Left lung (tissue), 10 donors: ENCODE measurements around the gene FAM193A. TPM values are rescaled to one million over a fixed set of nuclear protein-coding genes. Genes with fewer than 3 reads are reported as not detected.

ENCODE experiments used
- ATAC-seq: fragments of 200-7000 bp; cut with Tn5 transposase; one replicate; pipeline ENCODE4 v1.9.1; 2020; ENCODE audit warnings: moderate library complexity
- DNase-seq, 4 donors: peaks; one replicate each; pipeline ENCODE4 v3.0.0-alpha.2; 2013 to 2020
- H3K27ac ChIP-seq, 2 donors: fragments of 200-600 bp; sonication (generic) in 1 of 2; one replicate each; pipeline versions ENCODE4 v1.5.0 to v1.8.0; 2020 to 2021
- H3K27me3 ChIP-seq, 2 donors: fragments of 200-600 bp; sonication (generic) in 1 of 2; one replicate each; pipeline versions ENCODE4 v1.5.0 to v1.8.0; 2020 to 2021
- H3K36me3 ChIP-seq, 2 donors: fragments of 200-600 bp; sonication (generic) in 1 of 2; one replicate each; pipeline versions ENCODE4 v1.5.0 to v1.8.0; 2020 to 2021
- H3K4me1 ChIP-seq, 2 donors: fragments of 200-600 bp; one replicate each; pipeline ENCODE4 v1.8.0; 2021
- H3K4me3 ChIP-seq, 2 donors: fragments of 200-600 bp; sonication (generic) in 1 of 2; one replicate each; pipeline versions ENCODE4 v1.5.0 to v1.8.0; 2020 to 2021; ENCODE audit warnings: mild to moderate bottlenecking in 1 of 2
- H3K9me3 ChIP-seq, 2 donors: fragments of 200-600 bp; sonication (generic) in 1 of 2; one replicate each; pipeline versions ENCODE4 v1.5.0 to v1.8.0; 2020 to 2021
- CTCF ChIP-seq, 2 donors: fragments of 200-600 bp; sonication (generic) in 1 of 2; IDR thresholded peaks; one replicate each; pipeline versions ENCODE4 v1.5.0 to v1.8.0; 2021; ENCODE audit warnings: antibody characterized with exemption in 2 of 2
- intact Hi-C, 2 donors: fragments of 100-400 bp; cut with DNase I; formaldehyde crosslinking; loops; one replicate each; pipeline versions ENCODE4 v1.11.2 to v1.14.2; 2022
- polyA plus RNA-seq, 6 donors: library from polyadenylated mRNA; unstranded; fragments of 120-200 nt; gene quantifications; one replicate each; pipeline ENCODE4 v1.2.1, GENCODE V29; 2013; ENCODE audit not compliant: insufficient read length in 6 of 6
- total RNA-seq, 2 donors: library from RNA; stranded (reverse); fragmentation: NEBNext Ultra II Directional; extraction: Animal tissue kit (Norgen Biotek cat#: 25700); gene quantifications; one replicate each; pipeline ENCODE4 v1.2.1, GENCODE V29; 2021
- donor health status: DM: no; HTN: yes; CAD: no.
- donor health status: DM: no; HTN: no; CAD: no.

The FAM193A gene
- total and polyA plus RNA-seq, 8 donors: 22.3 to 35.9 (median 30.6) TPM

GRCh38 chr4:2598511-2599303, 62.3 kb downstream of the FAM193A start:
- intact Hi-C loops: no loop called here
- peak; percentile 71 for ATAC-seq
- Histone ChIP-seq H3K4me1 (peaks cover 11 to 38% of the 10 kb centered on the region in 2 donors), H3K36me3 (peaks cover 0 to 25% of the 10 kb centered on the region in 2 donors), H3K27ac (peak overlapping the region in 1 of 2 donors; percentile 45), H3K27me3 (no peaks in the 10 kb centered on the region), H3K9me3 (no peaks in the 10 kb centered on the region), H3K4me3 (no peak overlapping the region)
- TF ChIP-seq CTCF (IDR thresholded peaks at IDR 0.05): no peak
- DNase-seq: peak in 1 of 4 donors; percentile 41

- intact Hi-C loops: no loop called here
- H3K27ac ChIP-seq: peak overlapping the region in 1 of 2 donors; percentile 45
These were observed 62.8 kb downstream of the FAM193A start for GRCh38 chr4:2599304-2599654.

GRCh38 chr4:2600878-2601277, 64.4 kb downstream of the FAM193A start:
- ATAC-seq: no peak

More at GRCh38 chr4:2599304-2599654, 62.8 kb downstream of the FAM193A start:
- TF ChIP-seq CTCF (IDR thresholded peaks at IDR 0.05): no peak
- Histone ChIP-seq H3K9me3 (no peaks in the 10 kb centered on the region), H3K27me3 (no peaks in the 10 kb centered on the region), H3K4me3 (no peak overlapping the region), H3K4me1 (peaks cover 11 to 36% of the 10 kb centered on the region in 2 donors), H3K36me3 (peaks cover 0 to 25% of the 10 kb centered on the region in 2 donors)
- ATAC-seq: no peak
- no peak for DNase-seq

GRCh38 chr4:2604614-2605013, 68.2 kb downstream of the FAM193A start:
- Histone ChIP-seq H3K9me3 (no peaks in the 10 kb centered on the region), H3K36me3 (peaks cover 0 to 14% of the 10 kb centered on the region in 2 donors), H3K4me3 (no peak overlapping the region), H3K4me1 (peaks cover 0 to 12% of the 10 kb centered on the region in 2 donors), H3K27ac (no peak overlapping the region), H3K27me3 (no peaks in the 10 kb centered on the region)
- TF ChIP-seq CTCF (IDR thresholded peaks at IDR 0.05): no peak
- DNase-seq: no peak
- intact Hi-C loops: no loop called here
- ATAC-seq: no peak

More at GRCh38 chr4:2600878-2601277, 64.4 kb downstream of the FAM193A start:
- DNase-seq: no peak
- TF ChIP-seq CTCF (IDR thresholded peaks at IDR 0.05): no peak
- intact Hi-C loops: no loop called here
- no peak overlapping the region for H3K27ac ChIP-seq
- no peaks in the 10 kb centered on the region for H3K9me3 ChIP-seq
- no peaks in the 10 kb centered on the region for H3K27me3 ChIP-seq
- H3K4me1 ChIP-seq: peaks cover 11 to 31% of the 10 kb centered on the region in 2 donors
- peaks cover 0 to 25% of the 10 kb centered on the region in 2 donors for H3K36me3 ChIP-seq
- no peak overlapping the region for H3K4me3 ChIP-seq

GRCh38 chr4:2606960-2607506, 70.6 kb downstream of the FAM193A start:
- intact Hi-C loops: no loop called here
- Histone ChIP-seq H3K9me3 (no peaks in the 10 kb centered on the region), H3K36me3 (peaks cover 0 to 5% of the 10 kb centered on the region in 2 donors), H3K4me3 (no peak overlapping the region), H3K27me3 (no peaks in the 10 kb centered on the region), H3K27ac (no peak overlapping the region), H3K4me1 (peaks cover 0 to 10% of the 10 kb centered on the region in 2 donors)
- peak; percentile 46 for ATAC-seq
- no peak for TF ChIP-seq CTCF (IDR thresholded peaks at IDR 0.05)
- DNase-seq: peak in 1 of 4 donors; percentile 8
